IMR-90 (cell line): ENCODE measurements around the gene L3HYPDH. TPM values are rescaled to one million over a fixed set of nuclear protein-coding genes. Genes with fewer than 3 reads are reported as not detected.

Experiments used
- ATAC-seq: fragments of 200-7000 bp; cut with Tn5 transposase; 2 replicates; pipeline ENCODE4 v1.9.1; 2020; ENCODE audit warnings: low read depth, mild to moderate bottlenecking, moderate library complexity
- BruUV-seq: library from RNA; stranded (reverse); fragments of 400-500 nt; replicated peaks from 2 replicates; lab custom pipeline; 2021; lab: Mats Ljungman, UMichigan
- CTCF ChIA-PET: fragments of 300-600 bp; formaldehyde crosslinking; extraction: SDS; loops from one replicate; lab custom pipeline; 2021; ENCODE audit warnings: antibody characterized with exemption; lab: Yijun Ruan, JAX
- POLR2A ChIA-PET: fragments of 300-600 bp; sonication (Branson Sonifier 250); formaldehyde crosslinking; loops from one replicate; lab custom pipeline; 2022; ENCODE audit warnings: antibody characterized with exemption; ENCODE audit not compliant: unreplicated experiment; lab: Charles Lee
- DNase-seq: peaks from one replicate; pipeline ENCODE4 v3.0.0; 2013
- H2AFZ ChIP-seq: replicated peaks from 2 replicates; pipeline ENCODE3; 2013; ENCODE audit warnings: low read length, mild to moderate bottlenecking; ENCODE audit not compliant: poor library complexity
- H2AK5ac ChIP-seq: 2 replicates; pipeline ENCODE4 v1.6.1; 2013; ENCODE audit warnings: low read depth, low read length, inconsistent platforms
- H2AK9ac ChIP-seq: replicated peaks from 2 replicates; pipeline ENCODE3; 2013; ENCODE audit warnings: mild to moderate bottlenecking, low read depth, low read length, moderate library complexity; ENCODE audit not compliant: poor library complexity
- H2BK120ac ChIP-seq: 2 replicates; pipeline ENCODE4 v1.6.1; 2013; ENCODE audit warnings: low read depth, low read length, inconsistent platforms
- H2BK15ac ChIP-seq: 3 replicates; pipeline ENCODE4 v1.6.1; 2013; ENCODE audit warnings: low read depth, low read length, inconsistent platforms
- H2BK20ac ChIP-seq: 2 replicates; pipeline ENCODE4 v1.6.1; 2013; ENCODE audit warnings: low read depth, mild to moderate bottlenecking, inconsistent platforms, low read length, moderate library complexity
- H2BK5ac ChIP-seq: 2 replicates; pipeline ENCODE4 v1.6.1; 2013; ENCODE audit warnings: mild to moderate bottlenecking, low read depth, low read length, inconsistent platforms; ENCODE audit not compliant: poor library complexity, severe bottlenecking
- H3K14ac ChIP-seq: replicated peaks from 2 replicates; pipeline ENCODE4 v1.6.1; 2013; ENCODE audit warnings: low read depth, low read length, inconsistent platforms
- H3K18ac ChIP-seq: 2 replicates; pipeline ENCODE4 v1.6.1; 2013; ENCODE audit warnings: low read depth, low read length, control low read depth
- H3K23ac ChIP-seq: 2 replicates; pipeline ENCODE4 v1.6.1; 2013; ENCODE audit warnings: low read depth, low read length, inconsistent platforms
- H3K27ac ChIP-seq: 2 replicates; pipeline ENCODE4 v1.5.1; 2013; ENCODE audit warnings: mild to moderate bottlenecking, control low read depth, low read length; ENCODE audit not compliant: insufficient read depth
- H3K27me3 ChIP-seq: 2 replicates; pipeline ENCODE4 v1.6.1; 2013; ENCODE audit warnings: low read length; ENCODE audit not compliant: control insufficient read depth, insufficient read depth
- H3K36me3 ChIP-seq: 2 replicates; pipeline ENCODE4 v1.6.1; 2013; ENCODE audit warnings: low read length, mixed read lengths; ENCODE audit not compliant: control insufficient read depth, insufficient read depth
- H3K4ac ChIP-seq: 2 replicates; pipeline ENCODE4 v1.6.1; 2013; ENCODE audit warnings: low read depth, low read length, inconsistent platforms
- H3K4me1 ChIP-seq: 2 replicates; pipeline ENCODE4 v1.6.1; 2013; ENCODE audit warnings: low read length, mixed read lengths; ENCODE audit not compliant: control insufficient read depth, insufficient read depth
- H3K4me2 ChIP-seq: 2 replicates; pipeline ENCODE4 v1.6.1; 2013; ENCODE audit warnings: low read depth, mild to moderate bottlenecking, control low read depth, low read length, moderate library complexity
- H3K4me3 ChIP-seq: 2 replicates; pipeline ENCODE4 v1.5.1; 2013; ENCODE audit warnings: low read depth, mild to moderate bottlenecking, control low read depth, low read length, moderate library complexity; ENCODE audit not compliant: insufficient read depth
- H3K56ac ChIP-seq: 2 replicates; pipeline ENCODE4 v1.6.1; 2013; ENCODE audit warnings: low read length, inconsistent platforms; ENCODE audit not compliant: insufficient read depth; ENCODE audit errors: extremely low read depth
- H3K79me1 ChIP-seq, 2 experiments: 2 replicates each; pipeline ENCODE4 v1.6.1; 2013; ENCODE audit warnings: low read length in 2 of 2, inconsistent platforms in 1 of 2, low read depth in 1 of 2
- H3K9ac ChIP-seq: 2 replicates; pipeline ENCODE4 v1.6.1; 2013; ENCODE audit warnings: low read depth, low read length, control low read depth
- H3K9me1 ChIP-seq: 2 replicates; pipeline ENCODE4 v1.6.1; 2013; ENCODE audit warnings: low read length, inconsistent platforms; ENCODE audit not compliant: insufficient read depth
- H3K9me3 ChIP-seq: 2 replicates; pipeline ENCODE4 v1.6.1; 2013; ENCODE audit warnings: low read length; ENCODE audit not compliant: control insufficient read depth, insufficient read depth
- H4K20me1 ChIP-seq: 2 replicates; pipeline ENCODE4 v1.6.1; 2013; ENCODE audit warnings: low read length, inconsistent platforms; ENCODE audit not compliant: insufficient read depth
- H4K5ac ChIP-seq: 2 replicates; pipeline ENCODE4 v1.6.1; 2013; ENCODE audit warnings: mild to moderate bottlenecking, low read depth, low read length, control low read depth
- H4K8ac ChIP-seq, 2 experiments: 2 replicates each; pipeline ENCODE4 v1.6.1; 2013; ENCODE audit warnings: low read depth in 2 of 2, low read length in 2 of 2, control low read depth in 1 of 2, inconsistent platforms in 1 of 2
- H4K91ac ChIP-seq: 2 replicates; pipeline ENCODE4 v1.6.1; 2013; ENCODE audit warnings: low read depth, low read length, inconsistent platforms; ENCODE audit not compliant: insufficient read depth
- BHLHE40 ChIP-seq: fragments of 150-350 bp; IDR thresholded peaks from 2 replicates; pipeline ENCODE4 v1.6.1; 2016; ENCODE audit warnings: mild to moderate bottlenecking, low read depth, low read length
- CEBPB ChIP-seq: IDR thresholded peaks from 2 replicates; pipeline ENCODE4 v1.6.1; 2012; ENCODE audit warnings: low read depth, low read length, improper control_type of control experiment
- CHD1 ChIP-seq: IDR thresholded peaks from 2 replicates; pipeline ENCODE4 v1.6.1; 2012; ENCODE audit warnings: low read depth, low read length, improper control_type of control experiment
- FOS ChIP-seq: fragments of 150-350 bp; IDR thresholded peaks from 2 replicates; pipeline ENCODE4 v1.6.1; 2016; ENCODE audit warnings: low read depth, low read length
- MAFK ChIP-seq: IDR thresholded peaks from 2 replicates; pipeline ENCODE4 v1.6.1; 2012; ENCODE audit warnings: low read depth, low read length, improper control_type of control experiment
- MAZ ChIP-seq: IDR thresholded peaks from 2 replicates; pipeline ENCODE4 v1.6.1; 2012; ENCODE audit warnings: low read depth, mild to moderate bottlenecking, low read length, improper control_type of control experiment, moderate library complexity, borderline replicate concordance
- MXI1 ChIP-seq: IDR thresholded peaks from 2 replicates; pipeline ENCODE4 v1.6.1; 2012; ENCODE audit warnings: low read depth, mild to moderate bottlenecking, low read length, moderate library complexity, borderline replicate concordance
- NFE2L2 ChIP-seq: fragments of 150-350 bp; IDR thresholded peaks from 2 replicates; pipeline ENCODE4 v1.6.1; 2016; ENCODE audit warnings: low read depth, mild to moderate bottlenecking, low read length
- POLR2A ChIP-seq: IDR thresholded peaks from 2 replicates; pipeline ENCODE4 v1.6.1; 2012; ENCODE audit warnings: mild to moderate bottlenecking, low read depth, low read length
- RAD21 ChIP-seq: IDR thresholded peaks from 2 replicates; pipeline ENCODE4 v1.6.1; 2012; ENCODE audit warnings: low read length, improper control_type of control experiment
- RCOR1 ChIP-seq: IDR thresholded peaks from 2 replicates; pipeline ENCODE4 v1.6.1; 2012; ENCODE audit warnings: mild to moderate bottlenecking, low read length, improper control_type of control experiment; ENCODE audit not compliant: insufficient replicate concordance
- SMC3 ChIP-seq: fragments of 150-350 bp; IDR thresholded peaks from 2 replicates; pipeline ENCODE4 v1.6.1; 2016; ENCODE audit warnings: low read depth, mild to moderate bottlenecking, antibody characterized with exemption, low read length, moderate library complexity
- WGBS, 2 experiments: methylation state at CpG; one replicate each; pipeline versions ENCODE4 v1.1.5 to v1.1.7; 2013; ENCODE audit warnings: missing lambda C conversion rate in 2 of 2; ENCODE audit not compliant: insufficient read length in 1 of 2; ENCODE audit errors: extremely low coverage in 2 of 2; 5-methylcytosine and 5-hydroxymethylcytosine counted together
- dilution Hi-C: fragments of 300-500 bp; cut with HindIII; formaldehyde crosslinking; loops from one replicate; pipeline ENCODE4 v1.14.3; 2018; ENCODE audit warnings: low sequenced_read_pairs; ENCODE audit not compliant: unreplicated experiment
- in situ Hi-C: fragments of 300-500 bp; cut with MboI; formaldehyde crosslinking; loops from 3 replicates; pipeline ENCODE4 v1.14.3; 2019; ENCODE audit warnings: low sequenced_read_pairs, inconsistent platforms, mixed read lengths
- intact Hi-C: fragments of 100-400 bp; cut with micrococcal nuclease; formaldehyde crosslinking; loops from 2 replicates; pipeline ENCODE4 v1.10.0; 2022
- polyA plus RNA-seq, 3 experiments: library from polyadenylated mRNA; depleted of rRNA; stranded (reverse); fragments of >200 nt; gene quantifications; 2 replicates each; pipeline ENCODE4 v1.2.3, GENCODE V29; 2012; ENCODE audit warnings: low replicate concordance in 1 of 3
- total RNA-seq: library from RNA; depleted of rRNA; stranded (reverse); fragments of >200 nt; gene quantifications from 2 replicates; pipeline ENCODE4 v1.2.3, GENCODE V29; 2012
- TF ChIP-seq, protein P1 (sequence below): fragments of 150-350 bp; IDR thresholded peaks from 2 replicates; pipeline ENCODE4 v1.6.1; 2016; ENCODE audit warnings: low read depth, mild to moderate bottlenecking, low read length, moderate library complexity, borderline replicate concordance
- TF ChIP-seq, protein P2 (sequence below): conservative IDR thresholded peaks from 2 replicates; pipeline ENCODE4 v1.5.1; 2012; ENCODE audit warnings: mild to moderate bottlenecking, low read depth, low read length, improper control_type of control experiment

Gene L3HYPDH
- total and polyA plus RNA-seq, 2 of the 4 experiments (the other 2 are of a cell fraction) = 40.9 to 49.1 TPM

DNA sequence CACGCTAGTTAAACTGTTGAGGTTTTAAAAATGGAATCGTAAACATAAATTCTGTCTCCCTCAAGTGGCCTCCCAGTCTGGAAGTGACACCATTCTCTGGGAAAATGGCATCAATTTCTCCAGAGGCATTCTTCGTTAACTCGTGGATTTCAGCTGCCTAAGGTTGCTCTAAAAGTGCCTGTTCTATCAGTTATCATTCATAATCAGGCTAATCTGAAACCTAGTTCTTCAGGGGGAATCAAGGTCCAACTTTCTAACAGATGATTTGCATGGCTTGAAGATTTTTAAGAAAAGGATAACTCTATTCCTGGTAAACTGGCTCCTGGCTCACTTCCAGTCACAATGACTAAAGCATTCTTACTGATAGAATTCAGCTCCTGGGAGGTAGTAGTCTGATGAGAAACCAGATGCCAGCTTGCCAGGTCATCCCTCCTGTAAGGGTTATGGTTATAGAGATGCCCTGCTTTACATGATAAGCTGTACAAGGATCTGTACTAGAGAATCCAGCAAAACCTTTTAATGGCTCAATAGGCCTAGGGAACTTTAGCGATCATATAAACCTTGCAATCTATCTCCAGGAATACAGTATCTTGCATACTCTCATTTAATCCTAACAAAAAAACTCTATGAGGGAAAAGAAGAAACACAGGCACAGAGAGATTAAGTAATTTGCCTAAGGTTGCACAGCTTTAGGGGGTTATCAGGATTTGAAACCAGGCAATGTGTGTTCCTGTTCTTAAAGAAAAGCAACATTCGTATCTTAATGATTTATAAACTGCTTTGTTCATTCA lies 1.5 kb downstream of the L3HYPDH start:
- peak overlapping the region; percentile 94 for H3K4me3 ChIP-seq
- H4K8ac ChIP-seq = peak overlapping the region; percentile 79 to 88
- peak overlapping the region; percentile 97 for H3K14ac ChIP-seq
- in situ Hi-C loops (loop anchor here (25.0 kb wide), 1 partner anchor 605 kb away; the partner anchor contains the start of gene PCNX4), dilution Hi-C loops (no loop called here), intact Hi-C loops (no loop called here)
- H3K9ac ChIP-seq = peak overlapping the region; percentile 99
- ChIA-PET CTCF (interaction anchor here (0.6 to 2.6 kb wide), 2 partner anchors 11 to 744 kb away, joined by 3 to 12 read pairs; no protein-coding TSS in a partner anchor), POLR2A (no interaction called here)
- BruUV-seq = TSS peak; percentile 42
- no peaks in the 10 kb centered on the region for H3K9me3 ChIP-seq
- H4K91ac ChIP-seq = peak overlapping the region; percentile 94
- peaks cover 9% of the 10 kb centered on the region for H3K4me1 ChIP-seq
- peak overlapping the region; percentile 50; the same call in 1 of the 2 replicates for H2AK5ac ChIP-seq
- peak overlapping the region; percentile 93 for H3K27ac ChIP-seq
- no peak overlapping the region for H2AFZ ChIP-seq
- H3K27me3 ChIP-seq = no peaks in the 10 kb centered on the region
- peak overlapping the region; percentile 97 for H3K4ac ChIP-seq
- H2BK5ac ChIP-seq = peak overlapping the region; percentile 97
- H3K4me2 ChIP-seq = peak overlapping the region; percentile 87
- peaks cover 10% of the 10 kb centered on the region for H3K9me1 ChIP-seq
- H3K36me3 ChIP-seq = peaks cover 9% of the 10 kb centered on the region
- DNase-seq (peak; percentile 95), ATAC-seq (peak; percentile 30)
- H4K5ac ChIP-seq = peak overlapping the region; percentile 67; the same call in 1 of the 2 replicates
- peaks cover 17% of the 10 kb centered on the region; the same call in 1 of the 2 replicates for H4K20me1 ChIP-seq
- H2BK20ac ChIP-seq = peak overlapping the region; percentile 91
- H3K56ac ChIP-seq = peak overlapping the region; percentile 99
- peak overlapping the region; percentile 93 for H3K18ac ChIP-seq
- peak overlapping the region; percentile 99 for H3K23ac ChIP-seq
- peak overlapping the region; percentile 7 for H2AK9ac ChIP-seq
- no CpG with 5 or more reads among the region's 6 CpGs for WGBS, 2 experiments
- peaks cover 7 to 55% of the 10 kb centered on the region in 2 experiments for H3K79me1 ChIP-seq
- peak overlapping the region; percentile 92 for H2BK120ac ChIP-seq
- peak overlapping the region; percentile 69; the same call in 2 of the 3 replicates for H2BK15ac ChIP-seq
- TF ChIP-seq CHD1 = no peak
- TF ChIP-seq RAD21 = no peak
- TF ChIP-seq MAZ = no peak
- TF ChIP-seq BHLHE40 = no peak
- TF ChIP-seq SMC3 = no peak
- TF ChIP-seq, protein P1, sequence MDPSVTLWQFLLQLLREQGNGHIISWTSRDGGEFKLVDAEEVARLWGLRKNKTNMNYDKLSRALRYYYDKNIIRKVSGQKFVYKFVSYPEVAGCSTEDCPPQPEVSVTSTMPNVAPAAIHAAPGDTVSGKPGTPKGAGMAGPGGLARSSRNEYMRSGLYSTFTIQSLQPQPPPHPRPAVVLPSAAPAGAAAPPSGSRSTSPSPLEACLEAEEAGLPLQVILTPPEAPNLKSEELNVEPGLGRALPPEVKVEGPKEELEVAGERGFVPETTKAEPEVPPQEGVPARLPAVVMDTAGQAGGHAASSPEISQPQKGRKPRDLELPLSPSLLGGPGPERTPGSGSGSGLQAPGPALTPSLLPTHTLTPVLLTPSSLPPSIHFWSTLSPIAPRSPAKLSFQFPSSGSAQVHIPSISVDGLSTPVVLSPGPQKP = no peak
- peak; percentile 87; the same call in 1 of the 2 replicates for TF ChIP-seq POLR2A
- TF ChIP-seq NFE2L2 = peak; percentile 92
- TF ChIP-seq MAFK = peak; percentile 25; the same call in 1 of the 2 replicates
- TF ChIP-seq, protein P2, sequence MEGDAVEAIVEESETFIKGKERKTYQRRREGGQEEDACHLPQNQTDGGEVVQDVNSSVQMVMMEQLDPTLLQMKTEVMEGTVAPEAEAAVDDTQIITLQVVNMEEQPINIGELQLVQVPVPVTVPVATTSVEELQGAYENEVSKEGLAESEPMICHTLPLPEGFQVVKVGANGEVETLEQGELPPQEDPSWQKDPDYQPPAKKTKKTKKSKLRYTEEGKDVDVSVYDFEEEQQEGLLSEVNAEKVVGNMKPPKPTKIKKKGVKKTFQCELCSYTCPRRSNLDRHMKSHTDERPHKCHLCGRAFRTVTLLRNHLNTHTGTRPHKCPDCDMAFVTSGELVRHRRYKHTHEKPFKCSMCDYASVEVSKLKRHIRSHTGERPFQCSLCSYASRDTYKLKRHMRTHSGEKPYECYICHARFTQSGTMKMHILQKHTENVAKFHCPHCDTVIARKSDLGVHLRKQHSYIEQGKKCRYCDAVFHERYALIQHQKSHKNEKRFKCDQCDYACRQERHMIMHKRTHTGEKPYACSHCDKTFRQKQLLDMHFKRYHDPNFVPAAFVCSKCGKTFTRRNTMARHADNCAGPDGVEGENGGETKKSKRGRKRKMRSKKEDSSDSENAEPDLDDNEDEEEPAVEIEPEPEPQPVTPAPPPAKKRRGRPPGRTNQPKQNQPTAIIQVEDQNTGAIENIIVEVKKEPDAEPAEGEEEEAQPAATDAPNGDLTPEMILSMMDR = no peak
- TF ChIP-seq CEBPB = no peak
- peak; percentile 59; the same call in 1 of the 2 replicates for TF ChIP-seq FOS
- TF ChIP-seq RCOR1 = no peak
- TF ChIP-seq MXI1 = no peak
